Mucosa of gallbladder (tissue), 1 donor: ENCODE results near the gene TCFL5. TPM values are rescaled to one million over a fixed set of nuclear protein-coding genes. Genes with fewer than 3 reads are reported as not detected.

Experiments used
- DNase-seq: peaks from one replicate; pipeline ENCODE4 v3.0.0-alpha.2; 2020; ENCODE audit warnings: low spot score
- total RNA-seq: library from RNA; stranded (reverse); gene quantifications from one replicate; pipeline ENCODE4 v1.2.1, GENCODE V29; 2021
- donor health status: DM: no; HTN: no; CAD: no.

The TCFL5 gene
- total RNA-seq, 1 donor from 2014 or later, result 8.2 TPM

DNA sequence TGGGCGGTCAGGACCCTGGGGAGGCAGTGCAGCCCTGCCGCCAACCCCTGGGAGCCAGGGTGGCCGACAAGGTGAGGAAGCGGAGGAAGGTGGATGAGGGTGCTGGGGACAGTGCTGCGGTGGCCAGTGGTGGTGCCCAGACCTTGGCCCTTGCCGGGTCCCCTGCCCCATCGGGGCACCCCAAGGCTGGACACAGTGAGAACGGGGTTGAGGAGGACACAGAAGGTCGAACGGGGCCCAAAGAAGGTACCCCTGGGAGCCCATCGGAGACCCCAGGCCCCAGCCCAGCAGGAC is 48.8 kb downstream of the TCFL5 start:
- DNase-seq, result no peak

DNA sequence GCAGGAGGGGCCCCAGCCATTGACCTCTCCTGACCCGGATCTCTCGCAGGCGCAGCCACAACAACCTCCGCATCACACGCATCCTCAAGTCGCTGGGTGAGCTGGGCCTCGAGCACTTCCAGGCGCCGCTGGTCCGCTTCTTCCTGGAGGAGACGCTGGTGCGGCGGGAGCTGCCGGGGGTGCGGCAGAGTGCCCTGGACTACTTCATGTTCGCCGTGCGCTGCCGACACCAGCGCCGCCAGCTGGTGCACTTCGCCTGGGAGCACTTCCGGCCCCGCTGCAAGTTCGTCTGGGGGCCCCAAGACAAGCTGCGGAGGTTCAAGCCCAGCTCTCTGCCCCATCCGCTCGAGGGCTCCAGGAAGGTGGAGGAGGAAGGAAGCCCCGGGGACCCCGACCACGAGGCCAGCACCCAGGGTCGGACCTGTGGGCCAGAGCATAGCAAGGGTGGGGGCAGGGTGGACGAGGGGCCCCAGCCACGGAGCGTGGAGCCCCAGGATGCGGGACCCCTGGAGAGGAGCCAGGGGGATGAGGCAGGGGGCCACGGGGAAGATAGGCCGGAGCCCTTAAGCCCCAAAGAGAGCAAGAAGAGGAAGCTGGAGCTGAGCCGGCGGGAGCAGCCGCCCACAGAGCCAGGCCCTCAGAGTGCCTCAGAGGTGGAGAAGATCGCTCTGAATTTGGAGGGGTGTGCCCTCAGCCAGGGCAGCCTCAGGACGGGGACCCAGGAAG is 49.3 kb downstream of the TCFL5 start:
- DNase-seq, result no peak

DNA sequence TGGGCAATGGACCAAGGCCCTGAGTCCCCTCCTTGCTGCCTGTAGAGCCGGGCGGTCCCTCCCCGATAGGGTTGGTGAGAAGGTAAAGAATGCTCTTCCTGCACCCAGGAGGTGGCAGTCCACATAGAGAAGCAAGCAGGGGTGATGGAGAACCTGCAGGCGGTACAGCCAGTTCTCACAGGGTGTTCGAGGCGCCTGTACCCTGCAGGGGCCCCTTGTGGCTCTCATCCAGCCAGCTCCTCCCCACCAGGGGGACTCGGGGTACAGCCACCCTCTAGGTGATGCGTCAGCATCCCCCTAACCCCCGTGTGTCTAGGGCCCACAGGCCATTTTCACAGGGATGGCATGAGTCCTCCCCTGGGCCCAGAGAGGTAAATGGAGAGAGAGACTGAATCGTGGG is 49.9 kb downstream of the TCFL5 start:
- DNase-seq, result no peak

DNA sequence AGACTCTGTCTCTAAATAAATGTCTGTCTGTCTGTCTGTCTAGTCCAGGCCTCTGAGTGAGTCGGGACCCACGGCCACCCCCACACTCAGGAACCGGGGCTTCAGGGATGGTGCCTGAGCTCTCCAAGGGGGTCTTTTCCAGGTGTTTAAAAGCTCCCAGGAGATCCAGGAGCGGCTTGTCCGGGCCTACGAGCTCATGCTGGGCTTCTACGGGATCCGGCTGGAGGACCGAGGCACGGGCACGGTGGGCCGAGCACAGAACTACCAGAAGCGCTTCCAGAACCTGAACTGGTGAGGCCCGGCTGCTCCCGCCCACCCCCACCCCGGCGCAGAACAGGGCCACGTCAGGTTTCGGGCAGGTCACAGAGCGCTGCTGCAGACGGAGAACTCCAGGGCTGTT is 50.3 kb downstream of the TCFL5 start:
- DNase-seq, result no peak

DNA sequence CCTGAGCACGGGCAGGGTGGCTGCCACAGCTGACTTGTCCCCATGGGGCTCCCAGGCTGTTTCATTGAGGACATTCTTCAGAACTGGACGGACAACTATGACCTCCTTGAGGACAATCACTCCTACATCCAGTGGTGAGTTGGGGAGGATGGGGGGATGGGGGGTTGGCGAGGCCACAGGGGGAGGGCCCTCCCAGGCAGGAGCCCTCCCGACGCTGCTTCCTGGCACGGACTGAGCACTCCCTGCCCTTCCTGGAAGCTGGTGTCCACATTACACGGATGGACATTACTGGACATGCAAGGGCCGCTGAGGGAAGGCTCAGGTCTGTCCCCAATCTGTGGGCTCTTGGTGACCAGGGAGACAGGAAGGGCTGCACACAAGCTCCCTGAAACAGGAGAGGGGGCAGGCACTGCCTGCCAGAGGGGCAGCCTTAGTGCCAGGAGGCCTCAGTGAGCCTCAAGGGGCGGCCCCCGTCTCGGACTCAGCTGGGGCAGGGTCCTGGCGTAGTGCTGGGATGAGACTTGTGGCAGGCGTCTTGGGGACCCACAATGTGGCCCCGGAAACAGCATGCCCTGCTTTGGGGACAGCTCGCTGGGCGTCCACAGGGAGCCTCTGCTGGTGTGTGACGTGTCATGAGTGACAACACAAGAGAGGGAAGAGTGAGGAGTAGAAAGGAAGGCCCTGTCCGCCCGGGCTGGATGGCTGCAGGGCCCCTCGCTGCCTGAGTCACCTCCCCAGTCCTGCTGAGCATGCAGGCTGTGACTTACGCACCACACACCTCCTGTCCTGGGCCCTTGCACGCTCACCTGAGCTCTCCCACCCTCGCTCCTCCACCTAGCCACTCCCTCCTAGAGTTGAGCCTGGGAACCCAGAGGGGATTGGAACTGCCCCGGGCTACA is 51.8 kb downstream of the TCFL5 start:
- DNase-seq, result no peak

DNA sequence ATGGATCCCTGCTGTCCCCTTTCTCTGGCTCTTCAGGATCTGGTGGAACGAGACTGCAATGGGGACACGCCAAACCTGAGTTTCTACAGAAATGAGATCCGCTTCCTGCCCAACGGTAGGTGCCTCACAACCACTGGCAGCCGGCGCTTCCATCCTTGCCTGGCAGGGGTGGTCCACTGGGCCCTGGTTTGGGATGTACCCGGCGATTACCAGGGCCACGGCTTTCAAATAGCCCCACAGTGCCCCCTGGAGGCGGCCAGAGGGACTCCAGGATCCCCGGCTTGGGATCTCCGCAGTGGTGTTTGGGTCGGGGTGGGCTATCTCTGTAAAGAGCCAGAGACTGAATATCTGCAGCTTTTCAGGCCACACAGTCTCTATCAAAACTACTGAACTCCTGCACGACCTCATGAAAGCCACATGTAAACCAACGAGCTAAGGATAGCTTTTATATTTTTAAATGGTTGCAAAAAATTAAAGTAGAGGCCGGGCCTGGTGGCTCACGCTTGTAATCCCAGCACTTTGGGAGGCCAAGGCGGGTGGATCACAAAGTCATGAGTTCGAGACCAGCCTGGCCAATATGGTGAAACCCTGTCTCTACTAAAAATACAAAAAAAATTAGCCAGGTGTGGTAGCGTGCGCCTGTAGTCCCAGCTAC is 53.3 kb downstream of the TCFL5 start:
- peak; percentile 61 for DNase-seq

DNA sequence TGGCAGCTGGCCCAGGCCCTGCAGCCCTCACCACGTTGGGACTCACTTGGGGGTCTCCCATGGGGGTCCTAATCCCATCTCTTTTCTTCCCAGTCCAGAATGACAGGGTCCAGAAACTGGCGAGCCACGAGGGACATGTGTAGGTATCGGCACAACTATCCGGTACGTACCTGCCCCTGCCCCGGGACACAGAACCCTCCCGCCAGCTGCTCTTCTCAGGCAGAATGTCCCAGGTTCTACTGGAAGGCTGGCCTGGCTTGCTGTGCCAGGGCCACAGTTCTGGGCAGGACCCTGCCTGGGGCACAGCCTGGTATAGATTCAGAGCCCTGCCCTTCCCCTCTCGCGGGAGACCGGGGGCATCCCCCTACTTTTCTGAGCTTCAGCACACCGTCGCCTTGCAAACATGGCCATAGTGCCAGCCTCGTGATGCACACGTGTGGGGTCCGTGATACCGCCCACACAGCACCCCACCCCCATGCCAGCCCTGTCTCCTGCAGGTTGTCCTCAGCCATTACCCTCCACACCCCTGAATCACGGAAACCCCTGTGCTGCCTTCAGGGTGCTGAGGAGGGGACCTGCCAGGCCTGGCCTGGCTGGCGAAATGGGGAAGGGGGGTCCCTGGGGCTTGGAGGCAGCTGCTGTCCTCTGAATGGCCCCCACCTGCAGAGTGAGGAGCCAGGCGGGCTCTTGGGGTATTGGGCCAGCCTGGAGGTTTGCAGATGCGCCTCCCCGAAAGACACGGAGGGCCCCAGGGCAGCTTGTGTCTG is 54.0 kb downstream of the TCFL5 start:
- DNase-seq, result no peak

DNA sequence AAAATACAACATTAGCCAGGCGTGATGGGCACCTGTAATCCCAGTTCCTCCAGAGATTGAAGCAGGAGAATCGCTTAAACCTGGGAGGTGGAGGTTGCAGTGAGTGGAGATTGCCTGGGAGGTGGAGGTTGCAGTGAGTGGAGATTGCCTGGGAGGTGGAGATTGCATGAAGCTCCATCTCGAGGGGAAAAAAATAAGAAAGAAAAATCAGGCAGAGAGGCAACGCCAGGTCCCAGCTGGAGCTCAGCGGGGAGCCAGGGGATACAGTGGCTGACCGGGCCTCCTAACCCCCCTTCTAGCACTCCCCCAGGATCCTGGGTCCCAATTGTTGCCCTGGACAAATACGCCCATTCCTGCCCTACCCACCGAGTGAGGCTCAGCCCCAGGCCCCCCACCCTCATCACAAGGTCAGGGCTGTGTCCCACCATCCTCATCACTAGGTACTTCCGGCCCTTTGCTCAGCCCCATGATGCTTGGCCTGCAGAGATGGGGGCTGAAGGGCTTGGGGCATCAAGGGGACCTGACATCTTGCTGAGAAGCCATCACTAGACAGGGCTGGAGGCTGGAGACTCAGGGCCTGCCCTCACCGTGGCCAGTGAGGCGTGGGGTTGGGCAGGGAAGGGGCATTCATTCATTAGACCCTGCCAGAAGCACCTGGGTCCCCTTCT is 55.1 kb downstream of the TCFL5 start:
- no peak for DNase-seq

DNA sequence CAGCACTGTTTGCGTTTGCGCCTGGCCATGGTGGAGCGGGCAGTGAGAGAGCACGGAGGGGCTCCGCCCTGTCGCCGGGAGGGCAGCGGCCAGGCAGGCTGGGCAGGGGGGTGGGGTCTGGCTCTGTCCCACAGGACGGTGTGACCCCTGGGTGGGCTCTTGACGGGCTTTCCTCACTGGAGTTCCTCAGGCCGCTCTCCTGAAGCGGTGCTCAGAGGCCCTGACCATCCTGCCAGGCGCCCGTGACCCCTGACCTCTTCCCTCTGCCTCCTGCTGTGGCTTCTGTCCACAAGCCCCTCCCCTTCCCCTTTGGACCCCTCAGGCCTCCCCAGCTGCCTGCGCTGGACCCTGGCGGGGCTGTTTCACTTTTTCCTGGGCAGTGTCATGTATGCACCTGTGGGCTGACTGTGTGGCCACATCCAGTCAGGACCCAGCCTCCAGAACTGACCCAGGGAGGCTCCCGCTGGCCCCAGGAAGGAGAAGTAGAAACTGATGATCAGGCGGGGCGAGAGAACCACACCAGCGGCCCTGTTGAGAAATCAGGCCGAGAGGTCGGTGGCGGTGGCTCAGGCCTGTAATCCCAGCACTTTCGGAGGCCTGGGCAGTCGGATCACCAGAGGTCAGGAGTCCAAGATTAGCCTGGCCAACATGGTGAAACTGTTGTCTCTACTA is 55.8 kb downstream of the TCFL5 start:
- no peak for DNase-seq

DNA sequence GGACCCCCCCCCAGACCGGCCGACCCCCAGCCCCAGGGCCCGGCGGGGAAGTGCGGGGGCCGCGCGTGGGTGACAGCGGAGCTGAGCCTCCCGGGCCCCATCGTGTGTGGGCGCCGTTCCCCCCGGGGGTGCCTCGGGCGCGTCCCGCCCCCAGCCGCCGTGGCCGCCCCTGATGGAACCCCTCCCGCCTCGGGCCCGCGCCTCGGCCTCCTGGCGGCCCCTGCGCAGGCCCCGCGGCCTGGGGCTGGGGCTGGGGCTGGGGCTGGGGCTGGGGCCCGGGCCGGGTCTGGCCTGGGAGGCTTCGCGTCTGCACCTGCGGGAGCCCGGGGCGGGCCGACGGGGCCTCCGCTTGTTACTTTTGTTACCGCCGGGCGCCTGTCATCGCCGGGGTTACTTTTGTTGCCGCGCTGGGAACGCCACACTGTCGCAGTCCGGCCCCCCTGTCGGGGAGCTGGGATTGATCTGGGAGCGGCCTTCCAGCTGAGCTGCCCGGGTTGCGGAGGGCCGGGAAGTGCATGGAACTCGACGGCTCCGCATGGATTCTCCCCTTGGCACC is 56.4 kb downstream of the TCFL5 start:
- no peak for DNase-seq

DNA sequence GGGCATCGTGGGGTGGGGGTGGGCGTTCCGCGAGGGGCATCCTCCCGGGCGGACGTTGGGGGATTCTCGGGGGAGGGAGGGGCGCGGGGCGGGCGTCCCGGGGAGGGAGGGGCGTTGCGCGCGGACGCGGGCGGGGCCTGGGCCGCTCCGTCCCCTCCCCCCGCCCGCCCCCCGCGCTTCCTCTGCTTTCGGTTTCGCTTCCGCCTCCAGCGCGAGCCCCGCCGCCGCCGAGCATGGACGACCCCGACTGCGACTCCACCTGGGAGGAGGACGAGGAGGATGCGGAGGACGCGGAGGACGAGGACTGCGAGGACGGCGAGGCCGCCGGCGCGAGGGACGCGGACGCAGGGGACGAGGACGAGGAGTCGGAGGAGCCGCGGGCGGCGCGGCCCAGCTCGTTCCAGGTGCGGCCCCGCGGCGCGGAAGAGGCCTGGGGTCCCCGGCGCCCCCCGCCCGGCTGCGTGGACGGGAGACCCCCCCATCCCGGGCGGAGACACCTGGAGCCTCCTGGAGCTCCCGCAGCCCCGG is 56.9 kb downstream of the TCFL5 start, which contains the start of gene OGFR:
TSS of gene OGFR (plus strand) at position 209 of the 528 bp plus-strand sequence. CDS start at position 234, 25 bp downstream.
- DNase-seq, result no peak

DNA sequence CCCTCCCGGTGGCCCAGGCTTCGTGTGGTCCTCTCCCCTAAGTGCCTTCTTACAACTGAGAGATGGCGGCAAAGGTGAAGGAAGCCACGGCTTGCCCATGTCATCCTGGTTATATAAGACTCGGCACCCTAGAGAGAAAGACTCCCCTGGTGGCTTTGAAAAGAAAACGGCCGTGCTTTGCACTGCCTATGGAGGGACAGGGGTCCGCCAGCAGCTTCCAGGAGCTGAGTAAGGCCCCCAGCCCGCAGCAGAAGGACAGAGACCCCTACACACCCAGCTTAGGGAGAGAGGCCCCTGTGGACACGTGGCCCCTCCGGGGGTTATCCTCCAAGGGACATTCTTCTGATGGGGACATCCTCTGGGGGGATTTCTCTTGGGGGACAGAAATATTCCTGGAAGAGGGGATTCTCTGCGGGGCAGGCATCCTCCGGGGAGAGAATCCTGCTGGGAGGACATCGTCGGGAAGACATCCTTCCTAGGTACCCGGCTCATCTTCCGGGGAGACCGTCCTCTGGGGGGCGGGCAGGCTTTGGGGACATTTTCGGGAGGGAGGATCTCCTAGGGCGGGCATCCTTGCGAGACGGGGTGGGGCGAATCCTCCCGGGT is 57.5 kb downstream of the TCFL5 start:
- DNase-seq, result no peak

DNA sequence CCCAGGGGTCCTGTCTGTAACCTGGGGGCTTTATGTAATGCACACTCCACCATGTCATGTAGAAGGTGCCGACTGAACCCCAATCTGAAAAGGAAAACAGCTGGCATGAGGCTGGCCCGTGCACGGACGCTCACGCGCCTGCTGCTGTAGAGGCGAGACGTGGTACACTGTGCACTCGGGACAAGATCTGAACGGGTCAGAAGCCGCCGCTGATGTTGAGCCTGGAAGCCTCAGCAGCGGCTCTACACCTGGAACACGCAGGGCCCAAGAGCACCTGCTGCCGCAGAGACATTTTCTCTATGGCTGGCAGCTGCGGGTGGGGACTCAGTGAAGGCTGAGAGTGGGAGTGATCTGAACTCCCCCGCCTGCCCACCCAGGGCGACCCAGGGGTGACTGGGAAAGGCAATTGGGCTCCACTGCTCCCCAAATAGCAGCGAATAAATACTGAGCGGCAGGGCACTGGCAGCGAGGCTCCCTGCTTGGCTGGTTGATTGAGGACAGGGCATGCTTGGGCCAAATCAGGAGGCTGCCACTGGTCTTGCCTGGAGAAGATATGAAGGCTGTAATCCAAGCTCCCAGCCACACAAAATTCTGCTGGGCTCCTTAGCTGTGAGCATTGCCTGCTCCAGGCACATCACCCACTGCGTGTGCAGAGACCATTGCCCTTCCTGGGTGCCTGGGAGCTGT is 59.5 kb downstream of the TCFL5 start:
- no peak for DNase-seq

DNA sequence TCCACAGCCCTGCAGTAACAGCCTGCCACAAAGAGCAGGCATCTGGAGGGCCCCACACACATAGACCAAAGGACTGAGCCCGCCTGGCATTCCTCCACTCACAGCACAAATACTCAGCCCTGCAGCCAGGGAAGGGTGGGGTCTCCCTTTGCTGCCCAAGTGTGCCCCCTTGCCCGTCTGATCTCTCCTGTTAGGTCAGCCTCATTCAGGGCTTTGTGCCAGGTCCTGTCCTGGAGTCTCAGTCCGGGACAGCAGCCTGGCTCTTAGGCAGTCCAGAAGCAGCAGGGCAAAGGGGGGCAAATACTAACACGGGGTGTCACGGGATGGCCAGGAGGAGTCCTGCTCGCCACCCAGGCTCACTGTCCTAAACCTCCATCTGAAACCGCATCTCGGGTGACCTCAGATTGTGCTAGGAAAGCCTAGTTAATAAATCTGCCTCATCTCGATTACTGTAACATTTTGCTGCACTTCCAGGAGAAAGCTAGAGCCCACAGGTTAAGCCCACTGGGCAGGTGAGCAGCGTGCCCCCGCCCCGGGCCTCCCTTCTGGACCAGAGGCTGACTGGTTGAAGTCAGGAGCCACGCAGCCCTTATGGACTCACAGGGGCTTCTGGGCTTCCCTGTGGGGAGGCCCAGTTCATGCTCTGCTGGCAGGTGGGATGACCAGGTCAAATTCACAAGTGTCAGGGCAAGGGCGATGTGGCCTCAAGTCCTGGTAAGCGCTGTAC is 60.2 kb downstream of the TCFL5 start:
- DNase-seq, result no peak

DNA sequence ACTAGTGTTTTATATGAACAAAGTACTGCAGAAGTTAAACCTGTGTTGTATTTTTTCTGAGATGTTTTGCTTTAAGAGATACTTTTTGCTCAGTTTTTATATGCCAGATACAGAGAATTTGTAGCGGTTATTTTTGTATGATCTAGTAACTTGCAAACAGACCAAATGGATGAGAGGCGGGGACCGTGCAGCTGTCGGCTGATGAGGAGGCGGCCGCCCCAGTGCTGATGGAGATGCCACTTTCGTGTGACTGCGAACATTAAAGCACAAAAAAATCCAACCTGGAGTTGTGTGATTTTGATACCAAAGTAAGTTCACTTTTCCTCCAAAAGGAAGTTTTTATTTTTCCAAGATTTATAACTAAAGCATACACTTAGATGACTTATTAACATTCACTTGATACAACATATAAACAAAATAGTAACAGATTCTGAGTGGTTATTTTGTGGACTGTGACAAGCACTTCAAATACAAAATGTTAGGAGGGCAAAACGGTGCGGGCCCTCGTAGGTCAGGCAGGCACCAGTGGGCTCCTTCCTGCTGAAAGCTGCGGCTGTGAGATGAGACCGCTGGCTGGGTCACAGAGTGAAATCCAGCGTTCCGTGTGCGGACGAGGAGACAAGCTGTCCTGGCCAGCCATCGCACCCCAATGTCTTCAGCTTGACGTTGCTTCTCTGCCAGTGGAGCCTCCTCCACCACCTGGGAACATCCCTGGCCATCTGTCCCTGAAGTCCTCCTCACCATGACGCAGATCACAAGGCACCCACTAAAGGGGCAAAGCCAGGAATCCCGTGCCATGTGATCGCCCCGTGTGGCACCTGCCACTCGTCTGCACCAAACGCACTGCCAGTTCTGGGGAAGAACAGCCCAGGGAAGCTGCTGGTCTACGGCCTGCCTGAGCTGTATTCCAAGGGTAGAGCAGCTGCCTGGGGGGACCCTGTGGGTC is 61.0 kb downstream of the TCFL5 start:
- DNase-seq, result no peak

DNA sequence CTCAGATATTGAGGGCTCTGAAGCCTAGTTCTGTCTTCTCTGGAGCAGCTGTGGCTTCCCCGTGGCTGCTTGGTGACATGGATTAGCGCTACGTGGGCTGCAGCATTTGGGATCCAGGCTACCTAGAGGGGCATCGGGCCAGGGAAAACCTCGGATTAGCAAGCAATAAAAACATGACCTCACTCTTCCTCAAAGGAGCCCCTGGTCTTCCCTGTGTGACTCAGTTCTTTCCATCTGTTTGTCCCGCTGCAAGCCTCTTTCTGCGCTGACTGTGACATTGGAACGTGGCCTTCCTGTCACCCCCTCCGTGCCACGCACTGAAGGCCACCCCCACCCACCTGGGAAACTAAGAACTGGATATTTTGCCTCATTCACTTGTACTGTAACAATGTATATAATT is 61.7 kb downstream of the TCFL5 start:
- DNase-seq, result no peak

DNA sequence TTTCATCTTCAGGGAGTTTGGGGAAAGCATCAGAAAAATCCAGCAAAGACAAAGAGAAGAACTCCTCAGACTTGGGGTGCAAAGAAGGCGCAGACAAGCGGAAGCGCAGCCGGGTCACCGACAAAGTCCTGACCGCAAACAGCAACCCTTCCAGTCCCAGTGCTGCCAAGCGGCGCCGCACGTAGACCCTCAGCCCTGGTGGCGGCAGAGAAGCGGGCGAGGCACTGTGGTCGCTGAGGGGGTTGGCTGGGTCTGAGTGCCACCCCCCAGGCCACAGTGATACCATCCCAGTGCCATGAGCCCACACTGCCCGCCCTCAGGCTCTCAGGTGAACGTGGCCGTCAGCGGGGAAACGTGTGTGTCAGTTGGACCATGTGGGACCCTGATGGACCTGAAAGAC is 62.2 kb downstream of the TCFL5 start:
- DNase-seq, result no peak
